Body of pancreas (tissue), 4 donors: ENCODE data around the gene DDX1. TPM values are rescaled to one million over a fixed set of nuclear protein-coding genes. Genes with fewer than 3 reads are reported as not detected.
"Not testable (repeated sequence)": the region's sequence is repeated elsewhere in the genome, so short reads cannot be mapped to it uniquely, and the experiment has no call there.

Experiments used
- ATAC-seq: fragments of 150-250 bp; one replicate; pipeline ENCODE4 v1.9.1; 2016
- DNase-seq, 4 donors: peaks; one replicate each; pipeline ENCODE4 v3.0.0-alpha.2; 2019
- H3K27ac ChIP-seq, 4 donors: fragments of 200-600 bp; sonication (generic); 1 replicate in 3 of 4; 2 replicates in 1 of 4; pipeline versions ENCODE4 v1.5.1 to v1.6.1; 2016 to 2019; ENCODE audit warnings: mild to moderate bottlenecking in 1 of 4, mixed read lengths in 1 of 4, moderate library complexity in 1 of 4
- H3K27me3 ChIP-seq, 2 donors: fragments of 200-600 bp; sonication (generic); one replicate each; pipeline ENCODE4 v1.6.0; 2016; ENCODE audit warnings: mild to moderate bottlenecking in 1 of 2
- H3K36me3 ChIP-seq, 2 donors: fragments of 200-600 bp; sonication (generic); replicated peaks in 1 of 2; 2 replicates each; pipeline ENCODE4 v1.5.1; 2016; ENCODE audit warnings: low read depth in 2 of 2; ENCODE audit not compliant: insufficient read depth in 1 of 2
- H3K4me1 ChIP-seq: fragments of 200-600 bp; sonication (generic); one replicate; pipeline ENCODE4 v1.6.0; 2016
- H3K4me3 ChIP-seq, 2 donors: fragments of 200-600 bp; sonication (generic); 1 replicate in 1 of 2; 2 replicates in 1 of 2; pipeline ENCODE4 v1.5.1; 2016 to 2019
- H3K9me3 ChIP-seq, 3 donors: fragments of 200-600 bp; sonication (generic); 1 replicate in 2 of 3; 2 replicates in 1 of 3; pipeline ENCODE4 v1.5.1; 2016
- POLR2A ChIP-seq, 3 donors: fragments of 450-650 bp; IDR thresholded peaks; one replicate each; pipeline ENCODE4 v1.6.1; 2016; ENCODE audit warnings: antibody characterized with exemption in 3 of 3, mild to moderate bottlenecking in 2 of 3
- WGBS, 2 donors: methylation state at CpG; one replicate each; pipeline ENCODE4 v1.1.5; 2017; 5-methylcytosine and 5-hydroxymethylcytosine counted together
- intact Hi-C: fragments of 100-400 bp; cut with DNase I; formaldehyde crosslinking; loops from one replicate; pipeline ENCODE4 v1.15.1; 2023
- total RNA-seq, 2 donors: library from RNA; depleted of rRNA; stranded (reverse); fragments of >200 nt; gene quantifications; one replicate each; pipeline ENCODE4 v1.1.0, GENCODE V29; 2016
- TF ChIP-seq, protein P1 (sequence below), 7 experiments: fragments of 450-650 bp in 4 of 7; fragments of 200-600 bp in 3 of 7; sonication (generic) in 3 of 7; IDR thresholded peaks; one replicate each; pipeline ENCODE4 v1.5.1; 2016 to 2019; ENCODE audit warnings: antibody characterized with exemption in 7 of 7

Gene DDX1
- total RNA-seq, 2 donors from 2014 or later: 35.3 to 61.3 TPM

DNA sequence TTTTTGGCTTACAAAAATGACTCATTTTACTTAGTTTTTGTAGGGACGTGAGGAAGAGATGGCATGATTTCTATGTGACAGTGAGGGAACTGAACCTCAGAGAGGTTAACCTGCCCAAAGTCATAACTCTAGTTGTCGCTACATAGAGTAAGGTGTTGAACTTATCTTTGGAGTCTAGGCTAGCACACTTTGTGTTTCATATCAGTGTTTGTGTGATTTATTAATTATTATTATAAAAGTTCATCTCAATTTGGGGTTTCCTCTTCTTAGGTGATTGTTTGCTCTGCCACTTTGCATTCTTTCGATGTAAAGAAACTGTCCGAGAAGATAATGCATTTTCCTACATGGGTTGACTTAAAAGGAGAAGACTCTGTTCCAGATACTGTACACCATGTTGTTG, 28.3 kb downstream of the DDX1 start:
- TF ChIP-seq, protein P1, sequence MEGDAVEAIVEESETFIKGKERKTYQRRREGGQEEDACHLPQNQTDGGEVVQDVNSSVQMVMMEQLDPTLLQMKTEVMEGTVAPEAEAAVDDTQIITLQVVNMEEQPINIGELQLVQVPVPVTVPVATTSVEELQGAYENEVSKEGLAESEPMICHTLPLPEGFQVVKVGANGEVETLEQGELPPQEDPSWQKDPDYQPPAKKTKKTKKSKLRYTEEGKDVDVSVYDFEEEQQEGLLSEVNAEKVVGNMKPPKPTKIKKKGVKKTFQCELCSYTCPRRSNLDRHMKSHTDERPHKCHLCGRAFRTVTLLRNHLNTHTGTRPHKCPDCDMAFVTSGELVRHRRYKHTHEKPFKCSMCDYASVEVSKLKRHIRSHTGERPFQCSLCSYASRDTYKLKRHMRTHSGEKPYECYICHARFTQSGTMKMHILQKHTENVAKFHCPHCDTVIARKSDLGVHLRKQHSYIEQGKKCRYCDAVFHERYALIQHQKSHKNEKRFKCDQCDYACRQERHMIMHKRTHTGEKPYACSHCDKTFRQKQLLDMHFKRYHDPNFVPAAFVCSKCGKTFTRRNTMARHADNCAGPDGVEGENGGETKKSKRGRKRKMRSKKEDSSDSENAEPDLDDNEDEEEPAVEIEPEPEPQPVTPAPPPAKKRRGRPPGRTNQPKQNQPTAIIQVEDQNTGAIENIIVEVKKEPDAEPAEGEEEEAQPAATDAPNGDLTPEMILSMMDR (IDR thresholded peaks at IDR 0.05): no peak
- TF ChIP-seq POLR2A (IDR thresholded peaks at IDR 0.05): no peak
- Histone ChIP-seq H3K4me1 (peaks cover 6% of the 10 kb centered on the region), H3K27ac (no peak overlapping the region), H3K9me3 (no peaks in the 10 kb centered on the region), H3K36me3 (peaks cover 7 to 48% of the 10 kb centered on the region in 2 donors), H3K27me3 (no peaks in the 10 kb centered on the region), H3K4me3 (no peak overlapping the region)
- no peak for ATAC-seq
- no peak for DNase-seq
- WGBS, 2 donors: 87 to 92% methylated on average over 4 of the region's 4 CpGs
- intact Hi-C loops: no loop called here

DNA sequence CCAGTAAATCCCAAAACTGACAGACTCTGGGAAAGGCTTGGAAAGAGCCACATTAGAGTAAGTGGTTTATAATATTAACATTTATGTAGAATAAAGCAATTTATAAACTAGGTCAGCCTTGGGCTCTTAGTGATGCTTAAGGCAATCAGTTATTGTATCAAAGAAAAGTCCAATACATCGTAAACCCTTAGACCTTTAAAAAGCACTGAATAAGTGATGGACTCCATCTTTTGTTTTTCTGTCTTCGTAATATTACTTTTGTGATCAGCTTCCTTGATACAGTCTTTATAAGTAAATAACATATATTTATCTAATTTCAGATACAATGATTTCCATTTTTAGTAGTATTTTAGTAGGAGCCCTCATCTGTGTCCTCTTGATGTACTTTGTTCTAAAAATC, 28.7 kb downstream of the DDX1 start:
- Histone ChIP-seq H3K27me3 (no peaks in the 10 kb centered on the region), H3K9me3 (no peaks in the 10 kb centered on the region), H3K4me3 (no peak overlapping the region), H3K36me3 (peaks cover 10 to 49% of the 10 kb centered on the region in 2 donors), H3K27ac (no peak overlapping the region), H3K4me1 (peaks cover 2% of the 10 kb centered on the region)
- TF ChIP-seq, protein P1 (IDR thresholded peaks at IDR 0.05): no peak
- no peak for TF ChIP-seq POLR2A (IDR thresholded peaks at IDR 0.05)
- WGBS, 2 donors: 97 to 100% methylated on average over 2 of the region's 2 CpGs
- no peak for ATAC-seq
- no peak for DNase-seq
- intact Hi-C loops: no loop called here

DNA sequence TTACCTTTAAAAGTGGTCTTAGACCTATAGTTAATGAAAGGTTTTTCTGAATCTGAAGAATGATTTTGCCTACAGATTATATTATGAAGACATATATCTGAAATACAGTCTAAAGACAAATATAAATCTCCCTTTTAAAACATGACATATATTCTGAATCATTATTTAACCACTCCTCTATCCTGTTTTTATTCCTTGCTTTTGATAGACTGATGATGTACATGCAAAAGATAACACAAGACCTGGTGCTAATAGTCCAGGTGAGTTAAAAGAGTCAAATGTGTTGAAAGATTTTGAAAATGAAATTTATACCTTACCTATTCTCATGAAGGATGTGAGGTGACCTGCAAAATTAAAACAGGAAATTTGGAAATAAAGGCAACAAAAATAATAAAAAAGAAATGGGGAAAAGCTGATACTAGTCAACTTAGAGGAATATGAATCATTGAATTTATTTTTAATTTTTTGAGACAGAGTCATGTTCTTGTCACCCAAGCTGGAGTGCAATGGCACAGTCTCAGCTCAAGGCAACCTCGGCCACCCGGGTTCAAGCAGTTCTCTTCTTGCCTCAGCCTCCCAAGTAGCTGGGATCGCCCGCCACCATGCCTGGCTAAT, 29.3 kb downstream of the DDX1 start:
- no peak for TF ChIP-seq POLR2A (IDR thresholded peaks at IDR 0.05)
- TF ChIP-seq, protein P1 (IDR thresholded peaks at IDR 0.05): no peak
- Histone ChIP-seq H3K36me3 (peaks cover 10 to 49% of the 10 kb centered on the region in 2 donors), H3K27ac (no peak overlapping the region), H3K27me3 (no peaks in the 10 kb centered on the region), H3K4me1 (no peaks in the 10 kb centered on the region), H3K4me3 (no peak overlapping the region), H3K9me3 (no peaks in the 10 kb centered on the region)
- no peak for ATAC-seq
- no peak for DNase-seq
- intact Hi-C loops: no loop called here
- 95 to 97% methylated on average over 4 of the region's 4 CpGs for WGBS, 2 donors

DNA sequence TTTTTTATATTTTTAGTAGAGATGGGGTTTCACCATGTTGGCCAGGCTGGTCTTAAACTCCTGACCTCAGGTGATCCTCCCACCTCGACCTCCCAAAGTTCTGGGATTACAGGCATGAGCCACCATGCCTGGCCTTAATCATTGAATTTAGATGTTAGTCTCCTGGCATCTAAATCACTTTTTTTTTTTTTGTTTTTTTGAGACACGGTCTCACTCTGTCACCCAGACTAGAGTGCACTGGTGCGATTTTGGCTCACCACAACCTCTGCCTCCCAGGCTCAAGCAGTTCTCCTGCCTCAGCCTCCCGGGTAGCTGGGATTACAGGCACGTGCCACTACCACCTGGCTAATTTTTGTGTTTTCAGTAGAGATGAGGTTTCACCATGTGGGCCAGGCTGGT, 29.8 kb downstream of the DDX1 start:
- H3K27me3 ChIP-seq, ATAC-seq, intact Hi-C loops, H3K9me3 ChIP-seq, H3K4me3 ChIP-seq, H3K4me1 ChIP-seq, H3K27ac ChIP-seq, DNase-seq: not testable (repeated sequence)
- WGBS, 2 donors: 90 to 94% methylated on average over 5 of the region's 5 CpGs
- peaks cover 10 to 49% of the 10 kb centered on the region in 2 donors for H3K36me3 ChIP-seq

DNA sequence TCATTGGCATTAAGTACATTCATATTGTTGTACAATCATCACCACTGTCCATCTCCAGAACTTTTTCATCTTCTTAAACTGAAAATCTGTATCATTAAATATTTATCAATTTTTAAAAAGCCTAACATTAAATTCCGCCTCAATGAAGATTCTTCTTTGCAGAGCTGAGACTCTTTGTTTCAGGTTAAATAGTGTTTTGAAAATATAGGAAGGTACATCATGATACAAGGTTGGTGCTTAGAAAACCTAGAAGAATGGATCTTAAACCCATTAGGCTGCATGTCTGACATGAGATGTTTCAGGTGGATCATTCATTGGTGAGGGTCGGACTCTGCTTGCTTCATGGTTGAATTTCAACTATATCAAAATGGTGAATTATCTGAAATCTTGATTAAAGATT, 30.5 kb downstream of the DDX1 start:
- Histone ChIP-seq H3K4me3 (no peak overlapping the region), H3K27ac (no peak overlapping the region), H3K27me3 (no peaks in the 10 kb centered on the region), H3K4me1 (no peaks in the 10 kb centered on the region), H3K9me3 (no peaks in the 10 kb centered on the region), H3K36me3 (peaks cover 10 to 49% of the 10 kb centered on the region in 2 donors)
- intact Hi-C loops: no loop called here
- no peak for TF ChIP-seq POLR2A (IDR thresholded peaks at IDR 0.05)
- TF ChIP-seq, protein P1 (IDR thresholded peaks at IDR 0.05): no peak
- no peak for ATAC-seq
- no peak for DNase-seq
- WGBS, 2 donors: 97 to 100% methylated on average over 2 of the region's 2 CpGs
